H9 (cell line): ENCODE results near the gene FAM83F. TPM values are rescaled to one million over a fixed set of nuclear protein-coding genes. Genes with fewer than 3 reads are reported as not detected.

Source experiments
- DNase-seq: peaks from one replicate; pipeline ENCODE4 v3.0.0-alpha.2; 2017
- H2AFZ ChIP-seq: one replicate; pipeline ENCODE4 v1.6.1; 2013; ENCODE audit warnings: mild to moderate bottlenecking, low read length, control low read depth, moderate library complexity
- H2AK5ac ChIP-seq: 2 replicates; pipeline ENCODE4 v1.6.1; 2013; ENCODE audit warnings: low read length, control low read depth, mixed read lengths; ENCODE audit not compliant: insufficient read length
- H2BK120ac ChIP-seq: one replicate; pipeline ENCODE4 v1.6.1; 2013; ENCODE audit warnings: low read depth, mild to moderate bottlenecking, low read length, control low read depth, inconsistent platforms; ENCODE audit not compliant: poor library complexity, severe bottlenecking
- H2BK12ac ChIP-seq: 2 replicates; pipeline ENCODE4 v1.6.1; 2013; ENCODE audit warnings: low read length, control low read depth, mixed read lengths, low read depth; ENCODE audit not compliant: insufficient read length
- H2BK15ac ChIP-seq: 2 replicates; pipeline ENCODE4 v1.6.1; 2013; ENCODE audit warnings: low read depth, low read length, control low read depth
- H2BK20ac ChIP-seq: one replicate; pipeline ENCODE4 v1.6.1; 2013; ENCODE audit warnings: low read depth, mild to moderate bottlenecking, low read length, control low read depth, inconsistent platforms; ENCODE audit not compliant: poor library complexity, severe bottlenecking
- H2BK5ac ChIP-seq: 2 replicates; pipeline ENCODE4 v1.6.1; 2013; ENCODE audit warnings: low read length, control low read depth, mixed read lengths; ENCODE audit not compliant: insufficient read length
- H3K14ac ChIP-seq: 2 replicates; pipeline ENCODE4 v1.6.1; 2013; ENCODE audit warnings: low read length, control low read depth; ENCODE audit not compliant: insufficient read depth
- H3K18ac ChIP-seq: 2 replicates; pipeline ENCODE4 v1.6.1; 2013; ENCODE audit warnings: low read depth, mild to moderate bottlenecking, mixed read lengths, low read length, control low read depth; ENCODE audit not compliant: insufficient read length
- H3K23ac ChIP-seq: 2 replicates; pipeline ENCODE4 v1.6.1; 2013; ENCODE audit warnings: low read length, control low read depth, mixed read lengths, low read depth; ENCODE audit not compliant: insufficient read length
- H3K23me2 ChIP-seq: 2 replicates; pipeline ENCODE4 v1.6.1; 2013; ENCODE audit warnings: low read depth, mild to moderate bottlenecking, mixed read lengths, low read length, control low read depth; ENCODE audit not compliant: insufficient read length, poor library complexity, severe bottlenecking
- H3K27ac ChIP-seq: 2 replicates; pipeline ENCODE4 v1.5.1; 2013; ENCODE audit warnings: low read length, control low read depth, mixed read lengths, low read depth; ENCODE audit not compliant: insufficient read length
- H3K27me3 ChIP-seq: 2 replicates; pipeline ENCODE4 v1.6.1; 2013; ENCODE audit warnings: low read length, control low read depth, inconsistent platforms; ENCODE audit not compliant: insufficient read depth
- H3K4ac ChIP-seq: 2 replicates; pipeline ENCODE4 v1.6.1; 2013; ENCODE audit warnings: low read depth, mild to moderate bottlenecking, control low read depth, inconsistent platforms, low read length, moderate library complexity
- H3K4me1 ChIP-seq: 2 replicates; pipeline ENCODE4 v1.6.1; 2013; ENCODE audit warnings: low read length, control low read depth, inconsistent platforms; ENCODE audit not compliant: insufficient read depth
- H3K4me2 ChIP-seq: 2 replicates; pipeline ENCODE4 v1.6.1; 2013; ENCODE audit warnings: low read length, control low read depth, mixed read lengths; ENCODE audit not compliant: insufficient read length, insufficient read depth
- H3K56ac ChIP-seq: 2 replicates; pipeline ENCODE4 v1.6.1; 2013; ENCODE audit warnings: low read depth, mild to moderate bottlenecking, mixed read lengths, low read length, control low read depth; ENCODE audit not compliant: insufficient read length
- H3K79me1 ChIP-seq: 2 replicates; pipeline ENCODE4 v1.6.1; 2013; ENCODE audit warnings: low read depth, mild to moderate bottlenecking, moderate library complexity, low read length, control low read depth, inconsistent platforms; ENCODE audit not compliant: insufficient read depth, poor library complexity, severe bottlenecking
- H3K79me2 ChIP-seq: 2 replicates; pipeline ENCODE4 v1.6.1; 2013; ENCODE audit warnings: low read length, control low read depth, inconsistent platforms; ENCODE audit not compliant: insufficient read depth
- H3K9ac ChIP-seq: 2 replicates; pipeline ENCODE4 v1.6.1; 2013; ENCODE audit warnings: low read length, control low read depth, mixed read lengths; ENCODE audit not compliant: insufficient read length; ENCODE audit errors: extremely low read depth
- H3K9me3 ChIP-seq: one replicate; pipeline ENCODE4 v1.6.1; 2013; ENCODE audit warnings: low read depth, low read length, inconsistent platforms; ENCODE audit not compliant: control insufficient read depth
- H3T11ph ChIP-seq: one replicate; pipeline ENCODE4 v1.6.1; 2013; ENCODE audit warnings: mild to moderate bottlenecking, low read length, control low read depth, inconsistent platforms
- H4K20me1 ChIP-seq: one replicate; pipeline ENCODE4 v1.6.1; 2013; ENCODE audit not compliant: control insufficient read depth, insufficient read length, insufficient read depth
- H4K5ac ChIP-seq: 2 replicates; pipeline ENCODE4 v1.6.1; 2013; ENCODE audit warnings: low read depth, mild to moderate bottlenecking, mixed read lengths, low read length, control low read depth; ENCODE audit not compliant: insufficient read length
- H4K8ac ChIP-seq: replicated peaks from 2 replicates; pipeline ENCODE4 v1.6.1; 2013; ENCODE audit warnings: low read length, control low read depth, mixed read lengths, low read depth; ENCODE audit not compliant: insufficient read length
- H4K91ac ChIP-seq: 2 replicates; pipeline ENCODE4 v1.6.1; 2013; ENCODE audit warnings: low read depth, mild to moderate bottlenecking, moderate library complexity, mixed read lengths, low read length, control low read depth; ENCODE audit not compliant: insufficient read length
- H3K27ac Mint-ChIP-seq, 3 experiments: 2 replicates in 2 of 3; 3 replicates in 1 of 3; pipeline ENCODE4 v1.8.0; 2020 to 2021; ENCODE audit warnings: mixed read lengths in 3 of 3, mild to moderate bottlenecking in 1 of 3, moderate library complexity in 1 of 3
- H3K27me3 Mint-ChIP-seq: 2 replicates; pipeline ENCODE4 v1.8.0; 2021; ENCODE audit warnings: low read depth, mild to moderate bottlenecking, moderate library complexity, mixed read lengths
- H3K36me3 Mint-ChIP-seq, 3 experiments: 2 replicates in 2 of 3; 3 replicates in 1 of 3; pipeline ENCODE4 v1.8.0; 2020 to 2021; ENCODE audit warnings: low read depth in 3 of 3, mixed read lengths in 3 of 3; ENCODE audit not compliant: insufficient read depth in 1 of 3
- H3K4me1 Mint-ChIP-seq, 2 experiments: 2 replicates each; pipeline ENCODE4 v1.8.0; 2020; ENCODE audit warnings: mixed read lengths in 2 of 2
- H3K4me3 Mint-ChIP-seq, 2 experiments: 2 replicates in 1 of 2; 3 replicates in 1 of 2; pipeline ENCODE4 v1.8.0; 2020 to 2021; ENCODE audit warnings: mild to moderate bottlenecking in 2 of 2, mixed read lengths in 2 of 2, moderate library complexity in 1 of 2
- H3K9me3 Mint-ChIP-seq, 2 experiments: 2 replicates in 1 of 2; 3 replicates in 1 of 2; pipeline ENCODE4 v1.8.0; 2020; ENCODE audit warnings: mild to moderate bottlenecking in 2 of 2, mixed read lengths in 2 of 2, moderate library complexity in 1 of 2
- WGBS: extraction: QIAGEN DNeasy Blood & Tissue Kit; methylation state at CpG from one replicate; pipeline ENCODE4 v1.1.7; 2013; ENCODE audit warnings: missing lambda C conversion rate, low lambda C conversion rate, mixed read lengths; ENCODE audit not compliant: insufficient read length; ENCODE audit errors: extremely low coverage; 5-methylcytosine and 5-hydroxymethylcytosine counted together
- total RNA-seq: library from RNA; stranded (reverse); gene quantifications from 2 replicates; pipeline ENCODE4 v1.2.1, GENCODE V29; 2021
- TF ChIP-seq, protein P1 (sequence below): fragments of 200-600 bp; sonication (generic); conservative IDR thresholded peaks from 3 replicates; pipeline ENCODE4 v1.8.0; 2021; ENCODE audit warnings: antibody characterized with exemption, mild to moderate bottlenecking

Gene FAM83F
- total RNA-seq, 1 experiment from 2014 or later = 17.4 TPM

DNA sequence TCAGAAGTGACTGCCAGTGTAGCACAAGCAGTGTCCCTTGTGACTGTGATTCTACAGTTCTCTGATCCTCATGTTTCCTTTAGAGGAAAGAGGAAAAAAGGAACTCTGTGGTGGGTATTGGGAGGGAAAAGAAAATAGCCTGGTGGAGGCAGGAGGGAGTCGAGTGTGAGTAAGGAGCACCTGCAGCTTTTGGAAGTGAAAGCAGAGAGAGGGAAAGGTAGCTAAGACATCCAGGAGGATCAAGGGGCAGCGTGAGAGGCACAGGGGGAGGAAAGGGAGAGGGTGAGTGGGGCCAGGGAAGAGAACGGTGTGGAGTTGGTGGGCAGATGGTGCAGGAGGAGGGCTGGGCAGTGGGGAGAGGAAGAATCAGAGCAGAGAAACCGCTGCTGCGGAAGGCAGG lies 22.1 kb upstream of the FAM83F start:
- Histone ChIP-seq H3K79me2 (no peaks in the 10 kb centered on the region), H2AK5ac (no peak overlapping the region), H2BK12ac (no peak overlapping the region), H3K27me3 (no peaks in the 10 kb centered on the region), H3K27ac (no peak overlapping the region), H4K5ac (no peak overlapping the region), H4K20me1 (no peaks in the 10 kb centered on the region), H2AFZ (no peak overlapping the region), H3K4ac (no peak overlapping the region), H3K14ac (no peak overlapping the region; the same call in 1 of the 2 replicates), H3K18ac (no peak overlapping the region), H4K91ac (no peak overlapping the region), H3K23me2 (no peaks in the 10 kb centered on the region), H3K9ac (no peak overlapping the region), H4K8ac (peak overlapping the region; percentile 44), H2BK120ac (no peak overlapping the region), H3K56ac (no peak overlapping the region), H3K9me3 (no peaks in the 10 kb centered on the region), H3T11ph (no peak overlapping the region), H2BK5ac (no peak overlapping the region), H3K23ac (no peak overlapping the region), H2BK15ac (no peak overlapping the region), H3K4me2 (no peak overlapping the region), H2BK20ac (no peak overlapping the region), H3K79me1 (no peaks in the 10 kb centered on the region), H3K4me1 (no peaks in the 10 kb centered on the region)
- Mint-ChIP-seq H3K4me3 (no peak overlapping the region), H3K27ac (peak overlapping the region in 1 of 3 experiments; percentile 46; a peak in 2 of 7 replicates), H3K36me3 (no peaks in the 10 kb centered on the region), H3K27me3 (peaks cover 47% of the 10 kb centered on the region), H3K9me3 (no peaks in the 10 kb centered on the region), H3K4me1 (peaks cover 15 to 25% of the 10 kb centered on the region in 2 experiments)
- no peak for DNase-seq
- TF ChIP-seq, protein P1, sequence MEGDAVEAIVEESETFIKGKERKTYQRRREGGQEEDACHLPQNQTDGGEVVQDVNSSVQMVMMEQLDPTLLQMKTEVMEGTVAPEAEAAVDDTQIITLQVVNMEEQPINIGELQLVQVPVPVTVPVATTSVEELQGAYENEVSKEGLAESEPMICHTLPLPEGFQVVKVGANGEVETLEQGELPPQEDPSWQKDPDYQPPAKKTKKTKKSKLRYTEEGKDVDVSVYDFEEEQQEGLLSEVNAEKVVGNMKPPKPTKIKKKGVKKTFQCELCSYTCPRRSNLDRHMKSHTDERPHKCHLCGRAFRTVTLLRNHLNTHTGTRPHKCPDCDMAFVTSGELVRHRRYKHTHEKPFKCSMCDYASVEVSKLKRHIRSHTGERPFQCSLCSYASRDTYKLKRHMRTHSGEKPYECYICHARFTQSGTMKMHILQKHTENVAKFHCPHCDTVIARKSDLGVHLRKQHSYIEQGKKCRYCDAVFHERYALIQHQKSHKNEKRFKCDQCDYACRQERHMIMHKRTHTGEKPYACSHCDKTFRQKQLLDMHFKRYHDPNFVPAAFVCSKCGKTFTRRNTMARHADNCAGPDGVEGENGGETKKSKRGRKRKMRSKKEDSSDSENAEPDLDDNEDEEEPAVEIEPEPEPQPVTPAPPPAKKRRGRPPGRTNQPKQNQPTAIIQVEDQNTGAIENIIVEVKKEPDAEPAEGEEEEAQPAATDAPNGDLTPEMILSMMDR = no peak
- no CpG with 5 or more reads among the region's 5 CpGs for WGBS
